PC-9 (cell line): ENCODE measurements around the gene HAP1.

Source experiments
- CTCF ChIP-seq: fragments of 200-600 bp; sonication (generic); conservative IDR thresholded peaks from 2 replicates; pipeline ENCODE4 v1.6.1; 2017; ENCODE audit warnings: mixed run types, antibody characterized with exemption, mild to moderate bottlenecking, moderate library complexity
- EZH2 ChIP-seq: fragments of 200-600 bp; sonication (generic); IDR thresholded peaks from 2 replicates; pipeline ENCODE4 v1.8.0; 2017; ENCODE audit warnings: antibody characterized with exemption, low read depth

- TF ChIP-seq CTCF (no peak), EZH2 (no peak)
Observed at GRCh38 chr17:41760878-41761277, 26.4 kb upstream of the HAP1 start.
